ENCODE measurements around the gene CPLX4.

The CPLX4 gene

DNA sequence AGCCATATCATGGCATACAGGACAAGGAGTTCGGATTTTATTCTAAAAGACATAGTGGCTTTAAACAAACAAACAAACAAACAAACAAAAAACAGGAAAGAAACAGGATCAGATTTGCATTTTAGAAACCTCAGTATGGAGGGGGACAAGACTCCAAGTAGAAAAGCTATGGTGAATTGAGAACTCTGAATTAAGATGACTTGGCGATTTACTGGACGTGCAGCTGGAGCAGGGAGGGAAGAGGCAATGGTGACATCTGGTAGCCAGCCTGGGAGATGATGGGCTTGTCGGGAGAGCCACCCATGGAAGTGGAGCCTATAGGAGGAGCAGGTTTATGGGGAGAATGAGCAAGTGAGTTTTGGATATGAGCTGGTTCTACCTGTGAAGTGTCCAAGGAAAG lies 13.2 kb downstream of the CPLX4 start:
- no peak for DNase-seq

DNA sequence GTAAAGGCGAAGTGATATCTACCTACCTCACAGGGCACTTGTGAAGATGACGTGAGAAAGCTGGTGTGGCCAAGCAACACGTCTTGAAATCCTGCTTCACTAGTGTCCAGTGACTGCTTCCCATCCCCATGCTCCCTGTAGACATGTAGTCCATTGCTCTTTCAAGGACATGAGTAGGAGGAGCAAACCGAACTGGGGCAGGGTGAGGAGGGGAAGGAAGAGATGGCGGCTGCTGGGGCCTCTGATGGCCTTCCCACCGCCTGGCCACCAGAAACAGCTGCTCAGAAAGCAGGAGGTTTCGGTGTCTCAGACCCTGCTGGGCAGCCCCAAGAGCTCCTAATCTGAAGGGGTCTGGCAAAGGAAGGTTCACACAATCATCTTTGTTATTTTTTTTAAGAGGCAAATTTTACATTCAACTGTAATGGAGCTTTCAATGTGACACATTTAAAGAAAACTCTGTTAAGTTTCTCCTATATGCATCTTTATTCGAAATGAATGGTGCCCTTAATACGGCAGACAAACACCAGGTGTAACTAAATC lies 14.7 kb downstream of the CPLX4 start:
- DNase-seq: no peak

- DNase-seq: no peak
Observed at GRCh38 chr18:59303006-59303405, 15.4 kb downstream of the CPLX4 start.

- DNase-seq: no peak
Observed at GRCh38 chr18:59301929-59302328, 16.5 kb downstream of the CPLX4 start.

DNA sequence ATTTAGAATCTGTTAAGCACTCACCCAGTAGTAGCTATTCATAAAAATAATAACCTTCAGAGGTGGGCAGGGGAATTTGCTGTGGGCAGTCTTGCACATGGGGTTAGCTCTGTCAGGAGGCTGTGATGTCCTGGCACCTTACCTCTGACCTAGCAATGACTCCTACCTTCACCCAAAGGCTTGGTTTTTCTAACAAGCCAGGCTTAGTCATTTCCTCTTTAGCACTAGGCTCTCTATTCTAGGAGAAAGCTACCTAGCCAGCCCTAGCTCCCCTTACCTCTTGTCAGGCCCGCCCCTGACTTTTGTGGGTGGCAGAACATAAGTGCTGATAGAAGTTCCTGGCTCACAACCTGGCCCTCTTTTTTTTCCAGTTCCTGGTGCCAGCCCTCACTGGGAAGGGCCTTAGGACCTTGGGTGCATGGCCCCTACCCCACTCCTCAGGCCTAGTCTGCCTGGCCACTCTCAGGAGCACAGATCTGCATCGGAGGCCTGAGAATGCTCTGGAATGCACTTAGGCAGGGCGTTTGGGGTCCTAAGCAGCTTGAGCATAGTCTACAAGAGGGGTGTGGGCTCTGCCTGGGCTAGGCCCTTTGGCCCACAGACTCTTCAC lies 17.7 kb downstream of the CPLX4 start:
- no peak for DNase-seq

DNA sequence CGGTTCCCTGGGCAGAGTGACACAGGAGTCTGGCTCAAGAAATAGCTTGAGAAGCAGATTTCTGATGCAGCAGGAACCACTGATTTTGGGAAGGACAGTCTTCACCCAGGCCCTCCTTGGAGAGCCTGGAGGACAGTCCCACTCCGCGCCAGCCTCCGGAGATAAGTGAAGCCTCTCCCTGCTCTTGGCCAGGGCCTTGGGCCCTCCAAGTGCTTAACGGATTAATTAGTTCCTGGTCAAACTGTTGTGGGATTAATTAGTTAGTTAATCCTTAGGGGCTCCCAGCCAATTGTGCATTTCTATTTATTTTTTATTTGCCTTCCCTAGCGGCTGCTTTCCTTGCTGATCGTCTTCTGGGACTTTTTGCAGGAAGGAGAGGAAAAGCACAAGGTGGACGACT lies 19.6 kb downstream of the CPLX4 start:
- DNase-seq: no peak

DNA sequence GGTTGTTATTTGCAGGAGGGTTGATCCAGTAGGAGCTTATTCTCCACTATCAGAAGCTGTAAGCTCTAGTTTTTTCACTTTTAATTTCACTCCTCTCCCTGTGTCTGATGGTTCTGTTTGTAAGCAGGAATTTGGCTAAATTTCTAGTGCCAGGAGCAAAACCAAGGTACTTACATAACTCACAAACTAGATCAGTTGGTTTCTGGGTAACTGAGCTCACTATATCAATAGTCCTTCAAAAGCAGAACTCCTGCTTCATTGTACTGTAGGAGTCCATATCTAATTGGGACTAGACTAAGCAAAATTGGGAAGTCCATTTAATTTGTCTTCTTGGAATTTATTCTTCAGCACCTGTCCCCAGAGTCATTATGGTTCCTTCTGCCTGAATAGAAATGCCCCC lies 25.1 kb downstream of the CPLX4 start:
- DNase-seq: no peak

- no peak for DNase-seq
Observed at GRCh38 chr18:59286341-59286740, 32.1 kb downstream of the CPLX4 start.

DNA sequence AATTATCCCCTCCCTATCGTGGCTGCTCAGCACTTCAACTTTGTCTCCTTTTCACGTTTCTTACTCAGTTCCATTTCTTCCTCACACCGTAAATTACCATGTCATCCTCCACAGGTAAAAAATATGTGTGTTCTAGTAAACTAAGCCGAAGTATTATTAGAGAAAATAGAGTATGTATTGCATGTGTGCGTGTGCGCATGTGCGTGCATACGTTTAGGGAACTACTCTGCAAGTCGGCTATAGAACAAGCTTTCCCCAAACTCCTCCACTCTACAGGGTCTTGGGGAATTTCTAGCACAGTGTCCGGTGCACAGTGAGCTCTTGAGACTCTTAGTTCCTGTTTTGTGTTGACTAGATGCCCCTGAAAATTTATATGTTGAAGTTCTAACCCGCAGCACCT lies 36.1 kb downstream of the CPLX4 start:
- no peak for DNase-seq

DNA sequence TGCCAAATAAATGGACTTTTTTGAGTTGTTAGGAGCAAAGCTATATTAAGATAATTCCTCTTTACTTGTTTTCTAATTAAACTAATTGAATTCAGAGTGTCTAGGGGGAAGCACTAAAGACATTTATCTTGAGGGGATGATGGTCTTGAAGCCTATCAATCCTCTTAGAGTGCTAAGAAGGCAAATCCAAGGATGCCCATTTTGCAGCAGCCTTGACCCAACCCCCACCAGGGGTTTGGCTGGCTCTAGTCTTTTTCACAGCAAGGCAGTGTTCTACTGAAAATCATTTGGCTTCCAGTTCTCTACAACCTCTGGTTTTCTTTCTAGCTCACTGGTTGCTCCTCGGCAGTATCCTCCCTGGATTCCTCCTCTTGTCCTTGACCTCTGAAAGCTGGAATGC lies 38.7 kb downstream of the CPLX4 start:
- DNase-seq: no peak

GRCh38 chr18:59279193-59279592 lies 39.3 kb downstream of the CPLX4 start:
- DNase-seq: peak; percentile 10

DNA sequence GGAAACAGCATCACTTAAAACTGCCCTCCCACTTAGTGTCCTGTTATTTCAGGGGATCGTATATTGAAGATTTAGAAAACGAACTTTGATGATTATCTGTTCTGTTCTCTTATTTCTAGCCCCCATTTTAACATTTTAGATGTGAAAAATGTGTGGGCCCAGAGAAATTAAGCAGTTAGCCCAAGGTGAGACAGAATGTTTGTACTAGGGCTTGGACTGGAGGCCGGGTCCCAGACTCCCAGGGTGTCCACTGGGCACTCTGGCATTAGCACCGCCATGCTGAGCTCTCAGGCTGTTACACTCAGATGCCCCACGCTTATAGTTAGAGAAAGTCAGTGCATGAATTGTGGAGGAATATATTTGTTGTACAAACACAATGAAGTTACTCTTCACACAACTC lies 39.7 kb downstream of the CPLX4 start:
- DNase-seq: no peak

DNA sequence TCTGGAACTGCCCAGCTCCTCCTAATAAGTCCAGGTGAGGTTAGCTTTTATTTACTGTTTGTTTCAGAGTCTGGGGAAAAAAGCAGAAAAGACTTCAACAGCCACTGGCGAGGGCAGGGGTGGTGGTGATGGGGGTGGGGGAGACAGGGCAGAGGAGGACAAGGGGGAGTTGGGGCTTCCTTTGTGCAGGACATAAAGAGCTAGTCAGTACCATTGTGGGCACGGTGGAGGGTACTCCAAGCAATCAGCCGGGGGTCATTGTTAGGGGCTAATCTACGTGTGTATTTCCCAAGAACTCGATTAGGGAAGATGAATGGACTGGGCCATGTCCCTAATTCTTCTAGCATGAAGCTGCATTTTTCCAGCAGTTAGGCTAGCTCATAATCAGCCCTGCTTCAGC lies 42.4 kb downstream of the CPLX4 start:
- no peak for DNase-seq

DNA sequence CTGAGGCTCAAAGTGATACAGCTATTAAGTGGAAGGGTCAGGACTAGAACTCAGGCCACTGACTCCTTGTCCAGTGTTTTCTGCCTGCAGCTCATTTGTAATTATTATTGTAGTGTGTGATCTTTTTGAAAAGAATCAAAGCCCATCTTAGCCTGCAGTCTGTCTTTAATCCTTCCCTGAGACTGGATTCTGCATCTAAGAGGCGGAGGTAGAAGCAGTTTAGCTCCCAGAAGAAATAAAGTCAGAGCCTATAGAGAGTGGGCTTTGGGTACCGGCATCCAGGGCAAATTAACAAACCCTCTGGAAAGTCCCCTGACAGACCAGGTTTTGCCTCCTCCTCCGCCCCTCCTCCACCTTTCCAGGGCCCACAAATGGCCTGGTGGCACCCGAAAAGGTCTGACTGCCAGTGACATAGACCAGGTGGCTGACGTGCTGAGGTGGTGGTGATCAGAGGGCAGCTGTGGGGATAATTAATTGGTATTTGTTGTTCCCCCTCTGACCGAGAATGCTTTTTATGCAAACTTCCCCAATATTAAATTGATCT lies 43.0 kb downstream of the CPLX4 start:
- no peak for DNase-seq

- DNase-seq: no peak
Observed at GRCh38 chr18:59274533-59274928, 43.9 kb downstream of the CPLX4 start.

GRCh38 chr18:59273759-59274532 lies 44.5 kb downstream of the CPLX4 start:
- no peak for DNase-seq

DNA sequence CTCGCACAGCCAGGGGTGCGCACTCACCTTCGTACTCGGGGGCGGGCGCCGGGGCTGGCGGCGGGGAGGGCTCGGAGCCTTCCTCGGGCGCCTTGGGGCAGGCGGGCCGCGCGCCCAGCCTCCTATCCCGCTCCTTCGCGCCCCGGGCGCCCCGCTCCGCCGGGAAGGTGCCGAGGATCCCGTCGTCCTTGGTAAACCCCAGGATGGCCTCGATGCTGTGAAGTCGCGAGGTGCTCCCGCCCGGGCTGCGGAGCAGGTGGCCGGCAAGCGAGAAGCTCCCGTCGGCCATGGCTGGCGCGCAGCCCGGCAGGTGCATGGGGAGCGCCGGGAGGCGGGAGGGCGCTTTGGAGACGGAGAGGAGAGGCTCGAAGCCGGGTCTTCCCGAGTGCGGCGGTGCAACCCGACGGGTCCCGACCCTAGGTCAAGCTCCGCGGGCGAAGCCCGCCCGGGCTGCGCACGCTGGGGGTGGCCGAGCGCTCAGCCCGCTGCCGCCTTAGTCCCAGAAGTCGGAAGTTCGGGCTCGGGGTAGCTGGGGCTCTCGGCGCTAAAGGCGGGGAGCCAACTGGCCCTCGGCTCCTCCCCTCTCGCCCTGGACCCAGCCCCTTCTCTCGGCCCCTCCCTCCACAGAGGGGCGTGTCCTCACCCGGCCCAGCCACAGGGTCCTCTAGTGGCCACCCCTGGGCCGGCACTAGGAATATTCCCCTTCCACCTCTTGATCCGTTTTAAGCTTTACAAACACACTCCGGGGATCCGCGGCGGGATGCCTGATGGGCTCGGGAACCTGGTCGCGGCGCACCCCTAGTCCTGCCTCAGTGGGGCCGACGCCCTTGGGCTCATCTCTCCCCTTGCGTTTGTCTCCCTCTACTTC lies 45.3 kb downstream of the CPLX4 start, which contains the start of gene RAX:
RAX (minus strand) TSS at position 564 of the 868 bp plus-strand sequence; CDS start at position 316, 248 bp downstream.
- DNase-seq: no peak

- no peak for DNase-seq
Observed at GRCh38 chr18:59272221-59272888, 46.1 kb downstream of the CPLX4 start.

DNA sequence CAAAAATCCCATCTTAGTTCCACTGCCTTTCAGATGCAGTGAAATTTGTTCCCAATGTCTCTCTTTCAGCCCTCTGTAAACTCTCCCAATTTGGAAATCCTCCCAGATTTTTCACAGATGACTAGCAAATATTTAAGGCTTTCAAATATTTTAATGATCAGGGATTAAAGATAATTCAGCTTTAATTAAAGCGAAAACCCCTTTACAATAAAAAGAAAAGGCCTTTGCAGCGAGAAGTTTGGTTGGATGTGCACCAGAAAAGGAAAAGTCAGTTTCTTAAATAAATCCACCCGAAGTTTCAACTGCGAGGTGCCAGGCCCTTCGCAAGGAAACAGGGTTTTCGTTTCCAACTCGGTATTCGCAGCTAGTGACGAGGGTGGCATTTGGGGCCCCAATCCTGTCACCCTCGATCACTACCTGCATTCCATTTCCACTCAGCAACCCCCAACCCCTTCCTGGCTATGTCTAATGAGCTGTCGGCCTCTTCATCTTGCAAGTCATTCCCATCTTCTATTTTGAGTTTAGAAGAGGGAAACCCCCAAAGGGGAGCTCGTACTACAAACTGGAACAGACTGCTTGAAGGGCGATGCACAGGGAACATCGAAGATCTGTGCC lies 46.7 kb downstream of the CPLX4 start:
- no peak for DNase-seq

- DNase-seq: no peak
Observed at GRCh38 chr18:59270689-59271257, 47.7 kb downstream of the CPLX4 start.

DNA sequence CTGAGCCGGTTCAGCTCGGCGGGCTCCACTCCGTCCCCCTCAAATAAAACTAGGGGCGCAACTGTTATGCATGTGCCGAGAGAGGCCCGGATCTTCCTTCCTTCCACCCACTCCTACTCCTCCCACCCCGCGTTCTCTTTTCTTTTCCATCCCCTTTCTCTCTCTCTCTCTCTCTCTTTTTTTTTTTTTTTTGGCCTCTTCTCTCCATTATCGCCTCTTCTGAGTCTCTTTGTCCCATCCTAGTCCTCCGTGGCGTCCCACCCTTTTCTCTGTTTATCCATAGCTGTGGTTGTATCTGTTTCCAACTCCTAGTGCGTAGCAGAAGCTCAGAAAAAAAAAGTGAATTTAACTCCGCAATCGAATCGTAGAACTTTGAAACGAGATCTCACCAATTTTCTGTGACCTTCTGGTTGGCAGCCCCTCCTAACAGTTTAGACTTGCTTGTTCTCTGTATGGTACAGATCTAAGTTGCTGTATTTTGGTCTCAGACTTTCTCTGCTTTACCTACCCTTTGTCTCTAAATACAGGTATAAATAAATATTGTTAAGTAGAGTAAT lies 48.8 kb downstream of the CPLX4 start:
- DNase-seq: no peak

All from fibroblast of upper back skin (primary cell).